Stimulated activated CD8-positive, alpha-beta memory T cell treated with anti-CD3 and anti-CD28 coated beads, Interleukin-4, amount 100 ng/mL, for 4 hours (primary cell): ENCODE data around the gene NISCH.
A peak's percentile ranks its signal among the peaks of the same experiment; 100 is the strongest.
"Not testable (repeated sequence)": the region's sequence is repeated elsewhere in the genome, so short reads cannot be mapped to it uniquely, and the experiment has no call there.

Experiments used
- DNase-seq, 2 donors: peaks; one replicate each; pipeline ENCODE4 v3.0.0-alpha.2; 2020; ENCODE audit warnings: low read depth in 2 of 2, low spot score in 1 of 2

Gene NISCH

GRCh38 chr3:52524752-52525679 is 69.6 kb downstream of the NISCH start:
- DNase-seq: no peak

- DNase-seq: no peak
Measured at GRCh38 chr3:52525680-52526561, 70.5 kb downstream of the NISCH start.

GRCh38 chr3:52526671-52527038 is 71.3 kb downstream of the NISCH start:
- not testable (repeated sequence) for DNase-seq

- no peak for DNase-seq
Measured at GRCh38 chr3:52527039-52527731, 71.8 kb downstream of the NISCH start.

GRCh38 chr3:52527732-52528585 is 72.6 kb downstream of the NISCH start:
- no peak for DNase-seq

GRCh38 chr3:52528586-52529375 is 73.4 kb downstream of the NISCH start:
- DNase-seq: no peak

- no peak for DNase-seq
Measured at GRCh38 chr3:52529376-52530333, 74.3 kb downstream of the NISCH start.

DNA sequence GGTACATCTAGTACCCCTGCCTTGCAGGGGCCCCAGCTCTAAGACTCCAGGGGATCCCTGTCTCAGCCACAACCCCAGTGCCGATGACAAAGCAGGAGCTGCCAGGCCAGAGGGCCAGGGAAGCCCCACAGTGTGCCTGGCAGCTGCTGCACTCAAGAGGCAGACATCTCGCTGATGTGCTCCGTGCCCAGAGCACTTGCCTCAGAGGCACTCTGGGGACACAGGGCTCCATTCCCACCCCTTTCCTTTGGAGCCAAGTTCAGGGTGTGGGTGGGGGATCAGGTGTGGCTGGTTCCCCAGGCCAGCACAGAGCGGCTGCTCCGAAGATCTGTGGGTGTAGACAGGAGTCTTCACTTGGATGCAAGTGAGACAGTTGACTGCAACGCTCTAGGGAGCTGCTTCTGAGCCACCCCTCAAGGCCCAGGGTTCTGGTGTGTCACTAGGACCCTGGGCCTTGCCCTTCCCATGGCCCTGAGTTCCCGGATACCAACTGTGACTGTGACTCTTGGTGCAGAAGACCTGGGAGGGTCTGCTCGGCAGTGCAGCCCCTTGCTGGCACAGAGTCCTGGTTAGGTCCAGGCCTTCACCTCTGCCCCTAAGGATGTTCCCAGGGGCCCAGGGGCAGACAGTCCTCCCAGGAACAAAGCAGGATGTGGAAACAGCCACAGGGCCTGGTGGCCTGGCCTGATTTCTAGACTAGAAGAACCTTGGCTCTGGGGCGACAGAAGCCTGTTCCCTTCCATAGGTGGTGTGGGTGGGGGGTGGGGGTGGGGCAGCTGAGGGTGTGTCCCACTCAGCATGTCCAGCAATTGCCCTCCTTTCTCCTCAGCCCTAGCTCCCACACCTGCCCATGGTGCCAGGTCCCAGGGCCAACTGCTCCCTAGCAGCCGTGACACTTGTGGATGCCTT is 75.8 kb downstream of the NISCH start:
- DNase-seq: no peak

- DNase-seq: no peak
Measured at GRCh38 chr3:52531860-52532516, 76.6 kb downstream of the NISCH start.

- DNase-seq: no peak
Measured at GRCh38 chr3:52532517-52532837, 77.1 kb downstream of the NISCH start.

DNA sequence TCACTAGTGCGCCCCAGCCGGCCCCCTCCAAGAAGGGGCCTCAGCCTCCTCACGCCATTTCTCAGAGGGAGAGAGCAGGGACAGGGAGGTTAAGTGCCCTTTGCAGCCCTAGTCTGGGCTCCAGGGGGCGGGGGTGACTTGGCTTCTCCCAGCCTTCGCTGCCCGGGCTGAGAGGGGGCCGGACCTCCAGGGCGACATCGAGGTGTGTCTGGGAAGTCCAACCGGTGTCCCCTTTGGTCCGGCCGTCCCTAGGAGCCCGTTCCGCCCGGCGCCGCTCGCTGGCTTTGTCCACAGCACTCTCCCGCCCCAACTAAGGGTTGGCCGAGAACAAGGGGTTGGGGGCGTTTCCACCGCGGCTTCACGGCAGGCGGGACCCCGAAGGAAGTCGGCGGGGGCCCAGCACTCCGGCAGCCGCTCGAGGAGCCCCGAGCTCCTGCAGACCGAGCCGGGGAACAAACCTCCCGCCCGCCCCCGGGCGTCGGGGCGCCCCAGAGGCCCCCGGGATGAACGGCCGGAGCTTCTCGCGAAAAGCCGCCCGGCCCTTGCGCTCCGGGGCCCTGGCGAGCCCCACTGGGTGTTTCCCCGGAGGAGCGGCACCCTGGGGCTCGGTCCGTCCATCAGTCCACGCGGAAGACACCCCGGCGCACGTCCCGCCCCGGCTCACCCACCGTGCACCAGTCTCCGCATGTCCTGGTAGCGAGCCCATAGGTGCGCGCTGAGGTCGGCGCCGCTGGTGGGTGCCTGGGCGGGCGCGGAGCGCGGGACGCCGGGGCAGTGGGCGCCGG is 77.6 kb downstream of the NISCH start:
- DNase-seq: no peak

DNA sequence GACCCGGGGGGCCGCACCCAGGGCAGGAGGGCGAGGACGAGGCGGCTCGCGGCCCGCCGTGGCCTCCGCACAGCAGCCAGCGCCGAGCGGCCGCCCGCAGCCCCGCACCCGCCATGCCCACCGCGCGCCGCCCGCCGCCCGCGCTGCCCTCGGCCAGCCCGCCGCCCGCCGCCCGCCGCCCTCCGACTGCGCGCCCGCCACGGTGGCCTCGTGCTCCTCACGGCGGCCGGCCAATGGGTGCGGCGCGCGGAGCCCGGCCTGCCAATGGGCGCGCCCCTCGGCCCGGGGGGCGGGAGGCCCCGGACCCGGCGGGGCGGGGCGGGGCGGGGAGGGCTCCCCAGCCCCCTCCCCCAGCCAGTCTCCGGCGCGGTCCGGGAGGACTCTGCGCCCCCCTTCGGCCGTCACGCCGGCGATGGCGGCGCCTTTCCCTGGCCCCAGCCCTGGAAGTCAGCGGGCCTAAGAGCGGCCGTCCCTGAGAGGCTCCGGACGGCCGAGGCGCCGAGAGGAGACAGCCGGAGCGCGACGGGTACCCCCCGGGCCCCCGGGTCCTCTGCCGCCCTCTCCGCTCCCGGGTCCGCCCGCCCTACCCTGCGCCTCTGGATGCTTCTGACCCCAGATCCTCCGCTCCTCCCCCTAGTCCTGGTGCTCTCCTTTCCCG is 78.3 kb downstream of the NISCH start, which contains the start of gene NT5DC2:
Gene NT5DC2, minus strand, starts transcription at position 235 of the 658 bp plus-strand sequence. Its CDS starts 120 bp downstream, at position 115.
- peak in 1 of 2 donors; percentile 36 for DNase-seq

DNA sequence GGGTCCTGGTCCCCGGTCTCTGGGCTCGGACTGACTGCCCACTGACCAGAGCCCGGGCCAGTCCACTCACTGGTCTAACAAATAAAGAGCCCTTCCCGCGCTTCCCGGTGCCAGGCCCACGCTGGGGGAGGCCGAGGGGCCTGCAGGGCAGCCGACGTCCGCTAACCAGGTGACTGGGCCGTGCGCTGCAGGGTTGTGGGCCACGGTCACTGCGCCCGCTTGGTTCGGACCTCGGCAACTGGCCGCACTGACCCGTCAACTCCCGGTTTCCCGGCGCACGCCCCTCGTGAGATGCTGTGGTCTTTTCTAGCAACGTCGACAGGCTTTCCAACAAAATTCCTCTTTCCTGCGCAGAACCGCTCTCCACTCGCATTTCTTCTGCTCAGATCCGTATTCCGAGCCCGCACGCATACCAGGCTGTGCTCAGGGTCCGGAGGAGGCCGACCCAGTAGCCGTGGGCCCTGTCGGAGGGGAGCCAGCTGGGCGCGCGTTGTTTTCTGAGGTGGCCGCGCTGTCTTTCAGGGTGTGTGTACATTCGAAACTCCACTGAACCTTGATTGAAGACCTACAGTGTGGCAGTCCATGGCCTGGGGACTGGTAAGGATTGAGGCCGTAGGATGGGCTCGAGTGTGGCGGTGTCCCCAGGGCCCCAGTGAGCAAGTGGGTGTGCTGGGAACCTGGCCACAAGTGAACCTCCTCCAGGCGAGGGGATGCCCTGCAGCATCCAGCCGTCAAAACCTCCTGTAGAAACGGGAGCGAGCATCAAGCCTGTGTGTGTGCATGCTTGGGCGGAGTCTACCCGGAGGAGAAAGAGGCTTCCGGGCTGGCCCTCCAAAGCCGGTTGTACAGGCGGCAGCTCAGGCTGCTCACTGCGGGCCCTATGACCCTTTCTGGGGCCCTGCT is 79.1 kb downstream of the NISCH start:
- no peak for DNase-seq

DNA sequence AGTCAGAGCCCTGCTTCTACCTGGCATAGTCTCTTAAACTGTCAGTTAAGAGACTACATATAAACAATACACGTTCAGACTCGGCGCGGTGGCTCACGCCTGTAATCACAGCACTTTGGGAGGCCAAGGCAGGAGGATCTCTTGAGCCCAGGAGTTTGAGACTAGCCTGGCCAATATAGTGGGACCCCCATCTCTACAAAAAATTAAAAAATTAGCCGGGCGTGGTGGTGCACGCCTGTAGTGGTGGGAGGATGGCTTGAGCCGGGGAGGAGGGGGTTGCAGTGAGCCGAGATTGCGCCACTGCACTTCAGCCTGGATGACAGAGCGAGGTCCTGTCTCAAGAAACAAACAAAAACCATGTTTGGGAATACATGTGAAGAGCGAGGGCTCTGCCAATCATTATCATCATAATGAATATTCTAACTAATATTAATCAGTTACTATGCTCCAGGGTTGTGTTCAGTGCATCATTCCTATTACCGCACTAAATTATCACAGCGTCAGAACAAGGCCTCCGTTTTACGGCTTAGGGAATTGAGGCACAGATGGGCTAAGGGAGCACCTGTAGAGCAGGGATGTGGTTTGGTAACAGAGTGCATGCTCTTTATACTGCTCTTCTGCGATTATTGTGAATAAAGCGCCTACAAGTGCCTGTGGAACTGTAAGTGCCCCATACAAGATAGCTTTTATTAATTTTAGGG is 80.2 kb downstream of the NISCH start:
- no peak for DNase-seq
